Right atrium auricular region (tissue), 2 donors: ENCODE data around the gene OASL. TPM values are rescaled to one million over a fixed set of nuclear protein-coding genes. Genes with fewer than 3 reads are reported as not detected.

Source experiments
- DNase-seq: peaks from one replicate; pipeline ENCODE4 v3.0.0-alpha.2; 2019; ENCODE audit warnings: low spot score
- H3K27ac ChIP-seq, 2 donors: fragments of 200-600 bp; sonication (generic); 1 replicate in 1 of 2; 2 replicates in 1 of 2; pipeline ENCODE4 v1.5.1; 2016 to 2019
- H3K27me3 ChIP-seq, 2 donors: fragments of 200-600 bp; sonication (generic); one replicate each; pipeline versions ENCODE4 v1.5.1 to v1.6.0; 2017 to 2019
- H3K36me3 ChIP-seq: fragments of 200-600 bp; sonication (generic); one replicate; pipeline ENCODE4 v1.5.1; 2016
- H3K4me1 ChIP-seq, 2 donors: fragments of 200-600 bp; sonication (generic); one replicate each; pipeline versions ENCODE4 v1.5.1 to v1.6.0; 2017 to 2019
- H3K4me3 ChIP-seq, 2 donors: fragments of 200-600 bp; sonication (generic); 1 replicate in 1 of 2; 2 replicates in 1 of 2; pipeline ENCODE4 v1.5.1; 2017 to 2019; ENCODE audit warnings: mild to moderate bottlenecking in 1 of 2, moderate library complexity in 1 of 2
- H3K9me3 ChIP-seq, 2 donors: fragments of 200-600 bp; sonication (generic); one replicate each; pipeline ENCODE4 v1.5.1; 2019
- CTCF ChIP-seq, 2 donors: fragments of 200-600 bp; sonication (generic); IDR thresholded peaks; one replicate each; pipeline ENCODE4 v1.5.1; 2019; ENCODE audit warnings: antibody characterized with exemption in 2 of 2
- total RNA-seq, 2 donors: library from RNA; depleted of rRNA; stranded (reverse); fragments of >200 nt; gene quantifications; one replicate each; pipeline ENCODE4 v1.1.0, GENCODE V29; 2016

The OASL gene
- total RNA-seq, 2 donors from 2014 or later: 0.70 TPM; not detected in 1

DNA sequence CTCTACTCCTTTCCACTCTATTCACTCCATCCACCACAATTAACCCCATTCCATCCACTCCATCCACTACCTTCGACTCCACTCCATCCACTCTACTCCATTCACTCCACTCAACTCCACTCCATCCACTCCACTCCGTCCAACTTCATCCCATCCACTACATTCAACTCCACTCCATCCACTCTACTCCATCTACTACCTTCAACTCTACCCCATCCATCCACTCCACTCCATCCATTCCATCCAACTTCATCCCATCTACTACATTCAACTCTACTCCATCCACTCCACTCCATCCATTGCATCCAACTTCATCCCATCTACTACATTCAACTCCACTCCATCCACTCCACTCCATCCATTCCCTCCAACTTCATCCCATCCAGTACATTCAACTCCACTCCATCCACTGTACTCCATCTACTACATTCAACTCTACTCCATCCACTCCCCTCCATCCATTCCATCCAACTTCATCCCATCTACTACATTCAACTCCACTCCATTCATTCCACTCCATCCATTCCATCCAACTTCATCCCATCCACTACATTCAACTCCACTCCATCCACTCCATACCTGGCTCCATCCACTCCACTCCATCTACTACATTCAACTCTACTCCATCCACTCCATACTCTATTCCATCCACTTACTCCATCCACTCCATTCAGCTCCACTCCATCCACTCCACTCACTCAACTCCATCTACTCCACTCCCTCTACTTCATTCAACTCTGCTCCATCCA, 44.3 kb downstream of the OASL start:
- peaks cover 0 to 7% of the 10 kb centered on the region in 2 donors for H3K4me1 ChIP-seq
- no peaks in the 10 kb centered on the region for H3K27me3 ChIP-seq
- no peak for TF ChIP-seq CTCF (IDR thresholded peaks at IDR 0.05)
- no peaks in the 10 kb centered on the region for H3K9me3 ChIP-seq
- H3K36me3 ChIP-seq: no peaks in the 10 kb centered on the region
- H3K4me3 ChIP-seq: no peak overlapping the region
- DNase-seq: no peak
- H3K27ac ChIP-seq: no peak overlapping the region

- Histone ChIP-seq H3K4me1 (no peaks in the 10 kb centered on the region), H3K4me3 (no peak overlapping the region), H3K9me3 (no peaks in the 10 kb centered on the region), H3K27me3 (no peaks in the 10 kb centered on the region), H3K36me3 (no peaks in the 10 kb centered on the region), H3K27ac (no peak overlapping the region)
- no peak for DNase-seq
- TF ChIP-seq CTCF (IDR thresholded peaks at IDR 0.05): no peak
These were observed 45.0 kb downstream of the OASL start for GRCh38 chr12:120994059-120994458.

GRCh38 chr12:120993496-120993895, 45.5 kb downstream of the OASL start:
- no peak for DNase-seq
- no peaks in the 10 kb centered on the region for H3K9me3 ChIP-seq
- H3K4me3 ChIP-seq: no peak overlapping the region
- H3K4me1 ChIP-seq: no peaks in the 10 kb centered on the region
- no peak overlapping the region for H3K27ac ChIP-seq
- TF ChIP-seq CTCF (IDR thresholded peaks at IDR 0.05): no peak
- no peaks in the 10 kb centered on the region for H3K36me3 ChIP-seq
- no peaks in the 10 kb centered on the region for H3K27me3 ChIP-seq

- Histone ChIP-seq H3K4me3 (no peak overlapping the region), H3K9me3 (no peaks in the 10 kb centered on the region), H3K27ac (no peak overlapping the region), H3K4me1 (no peaks in the 10 kb centered on the region), H3K36me3 (no peaks in the 10 kb centered on the region), H3K27me3 (no peaks in the 10 kb centered on the region)
- DNase-seq: no peak
- no peak for TF ChIP-seq CTCF (IDR thresholded peaks at IDR 0.05)
These were observed 46.1 kb downstream of the OASL start for GRCh38 chr12:120992989-120993388.

- no peak for TF ChIP-seq CTCF (IDR thresholded peaks at IDR 0.05)
- no peak for DNase-seq
- no peak overlapping the region for H3K4me3 ChIP-seq
These were observed 47.1 kb downstream of the OASL start for GRCh38 chr12:120991965-120992364.

More at GRCh38 chr12:120991965-120992364, 47.1 kb downstream of the OASL start:
- Histone ChIP-seq H3K4me1 (no peaks in the 10 kb centered on the region), H3K27me3 (no peaks in the 10 kb centered on the region), H3K27ac (no peak overlapping the region), H3K36me3 (no peaks in the 10 kb centered on the region), H3K9me3 (no peaks in the 10 kb centered on the region)
